ENCODE data around the gene IL36B.
"Not testable (repeated sequence)": the region's sequence is repeated elsewhere in the genome, so short reads cannot be mapped to it uniquely, and the experiment has no call there.

IL36B gene

DNA sequence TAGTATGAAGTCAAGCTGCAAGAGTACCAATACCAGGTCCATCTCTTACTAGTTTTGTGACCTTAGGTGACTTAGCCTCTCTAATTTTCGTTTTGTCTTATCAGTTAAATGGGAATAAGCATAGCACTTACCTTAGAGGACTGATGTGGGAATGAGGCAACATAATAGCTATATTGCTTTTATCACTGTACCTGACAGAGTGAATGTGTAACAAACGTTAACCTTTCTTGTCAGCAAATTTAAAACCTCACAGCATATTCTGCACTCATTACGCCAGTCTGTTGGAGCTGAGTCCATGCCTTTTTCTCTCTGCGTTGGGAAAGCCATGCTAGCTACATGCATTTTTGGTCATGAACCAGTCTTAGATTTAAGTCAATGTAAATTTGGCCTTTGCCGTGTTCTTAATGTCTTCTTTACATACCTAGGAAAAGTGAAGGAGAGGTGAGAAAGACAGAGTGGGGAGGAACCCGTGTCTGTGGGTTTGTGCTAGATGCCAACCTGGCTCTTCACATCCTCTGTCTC, at the start of gene IL36B:
Gene IL36B (minus strand): TSS at position 472 of the 522 bp plus-strand sequence.
- no peak for TF ChIP-seq JUND (IDR thresholded peaks at IDR 0.05; ENCODE audit: low read depth)
- in situ Hi-C loops (cut with HindIII; ENCODE audit: low pct_unique_long_range_greater_than_20kb, low sequenced_read_pairs) = no loop called here
- DNase-seq (ENCODE audit: low read depth in 1 of 2, low spot score in 1 of 2) = no peak

GRCh38 chr2:113102133-113102532, 49.5 kb upstream of the IL36B start:
- in situ Hi-C loops (cut with HindIII; ENCODE audit: low pct_unique_long_range_greater_than_20kb, low sequenced_read_pairs) = no loop called here
- no peak for TF ChIP-seq JUND (IDR thresholded peaks at IDR 0.05; ENCODE audit: low read depth)
- no peak for DNase-seq (ENCODE audit: low read depth in 1 of 2, low spot score in 1 of 2)

DNA sequence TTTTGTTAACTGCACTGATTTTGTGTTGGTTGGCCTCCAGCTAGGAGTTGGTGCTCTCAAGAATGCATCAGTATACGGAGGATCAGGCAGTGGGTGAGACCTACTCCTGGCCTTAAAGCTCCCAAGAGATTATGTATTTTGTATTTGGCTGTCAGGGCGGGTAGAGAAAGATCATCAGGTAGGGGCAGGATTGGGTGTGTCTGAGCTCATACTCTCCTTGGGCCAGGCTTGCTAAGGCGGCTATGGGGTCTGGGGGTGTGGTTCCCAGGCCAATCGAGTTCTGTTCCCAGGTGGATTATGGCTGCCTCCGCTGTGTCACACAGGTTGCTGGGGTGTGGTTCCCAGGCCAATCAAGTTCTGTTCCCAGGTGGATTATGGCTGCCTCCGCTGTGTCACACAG, 45.9 kb upstream of the IL36B start:
- in situ Hi-C loops (cut with HindIII; ENCODE audit: low pct_unique_long_range_greater_than_20kb, low sequenced_read_pairs) = no loop called here
- TF ChIP-seq JUND (IDR thresholded peaks at IDR 0.05; ENCODE audit: low read depth) = no peak
- DNase-seq (ENCODE audit: low read depth in 1 of 2, low spot score in 1 of 2) = no peak

GRCh38 chr2:113098041-113098440, 45.4 kb upstream of the IL36B start:
- TF ChIP-seq JUND (IDR thresholded peaks at IDR 0.05; ENCODE audit: low read depth) = no peak
- in situ Hi-C loops (cut with HindIII; ENCODE audit: low pct_unique_long_range_greater_than_20kb, low sequenced_read_pairs) = no loop called here
- DNase-seq (ENCODE audit: low read depth in 1 of 2, low spot score in 1 of 2) = no peak

DNA sequence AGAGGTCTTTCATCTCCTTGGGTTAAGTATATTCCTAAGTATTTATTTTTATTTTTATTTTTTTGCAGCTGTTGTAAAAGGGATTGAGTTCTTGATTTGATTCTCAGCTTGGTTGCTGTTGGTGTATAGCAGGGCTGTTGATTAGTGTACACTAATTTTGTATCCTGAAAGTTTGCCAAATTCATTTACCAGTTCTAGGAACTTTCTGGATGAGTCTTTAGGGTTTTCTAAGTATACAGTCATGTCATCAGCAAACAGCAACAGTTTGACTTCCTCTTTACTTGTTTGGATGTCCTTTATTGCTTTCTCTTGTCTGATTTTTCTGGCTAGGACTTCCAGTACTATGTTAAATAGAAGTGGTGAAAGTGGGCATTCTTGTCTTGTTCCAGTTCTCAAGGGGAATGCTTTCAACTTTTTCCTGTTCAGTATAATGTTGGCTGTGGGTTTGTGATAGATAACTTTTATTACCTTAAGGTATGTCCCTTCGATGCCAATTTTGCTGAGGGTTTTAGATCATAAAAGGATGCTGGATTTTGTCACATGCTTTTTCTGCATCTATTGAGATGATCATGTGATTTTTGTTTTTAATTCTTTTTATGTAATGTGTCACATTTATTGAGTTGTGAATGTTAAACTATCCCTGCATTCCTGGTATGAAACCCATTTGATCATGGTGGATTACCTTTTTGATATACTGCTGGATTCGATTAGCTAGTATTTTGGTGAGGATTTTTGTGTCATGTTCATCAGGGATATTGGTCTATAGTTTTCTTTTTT, 44.4 kb upstream of the IL36B start:
- in situ Hi-C loops (cut with HindIII; ENCODE audit: low pct_unique_long_range_greater_than_20kb, low sequenced_read_pairs); DNase-seq (ENCODE audit: low read depth in 1 of 2, low spot score in 1 of 2): not testable (repeated sequence)

GRCh38 chr2:113096306-113096705, 43.6 kb upstream of the IL36B start:
- DNase-seq (ENCODE audit: low read depth in 1 of 2, low spot score in 1 of 2); in situ Hi-C loops (cut with HindIII; ENCODE audit: low pct_unique_long_range_greater_than_20kb, low sequenced_read_pairs): not testable (repeated sequence)

GRCh38 chr2:113093613-113093977, 40.9 kb upstream of the IL36B start:
- in situ Hi-C loops (cut with HindIII; ENCODE audit: low pct_unique_long_range_greater_than_20kb, low sequenced_read_pairs) = no loop called here
- no peak for TF ChIP-seq JUND (IDR thresholded peaks at IDR 0.05; ENCODE audit: low read depth)
- DNase-seq (ENCODE audit: low read depth in 1 of 2, low spot score in 1 of 2) = no peak

DNA sequence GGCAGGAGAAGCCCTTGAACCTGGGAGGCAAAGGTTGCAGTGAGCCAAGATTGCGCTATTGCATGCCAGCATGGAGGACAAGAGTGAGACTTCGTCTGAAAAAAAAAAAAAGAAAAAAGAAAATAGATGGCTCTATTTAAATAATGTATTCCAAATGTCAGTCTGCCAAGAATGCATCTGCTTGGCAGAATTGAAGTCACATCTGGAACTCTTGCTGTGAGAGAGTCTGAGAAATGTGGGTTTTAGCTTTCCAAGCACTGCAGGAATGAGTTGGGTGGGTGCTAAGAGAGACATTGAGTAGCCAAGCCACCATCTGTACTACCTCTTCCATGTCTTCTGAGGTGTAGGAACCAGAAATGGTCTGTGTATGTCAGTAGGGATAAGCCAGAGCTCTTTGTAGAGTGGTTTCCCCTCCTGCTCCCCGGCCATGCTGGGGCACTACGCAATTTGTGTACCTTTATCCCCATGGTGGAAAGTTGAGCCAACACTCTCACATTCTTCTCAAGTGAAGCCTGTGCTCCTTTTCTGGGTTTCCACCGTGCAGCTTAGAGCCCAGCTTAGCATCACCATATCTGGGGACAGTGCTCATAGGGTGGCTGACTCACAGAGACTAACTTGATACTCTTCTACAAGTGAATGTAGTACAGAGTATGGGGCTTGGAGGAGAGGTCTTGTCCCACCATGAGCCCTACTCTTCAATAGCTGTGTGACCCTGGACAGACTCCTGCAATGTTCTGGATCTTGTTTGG, 40.4 kb upstream of the IL36B start:
- DNase-seq (ENCODE audit: low read depth in 1 of 2, low spot score in 1 of 2) = no peak
- TF ChIP-seq JUND (IDR thresholded peaks at IDR 0.05; ENCODE audit: low read depth) = no peak
- in situ Hi-C loops (cut with HindIII; ENCODE audit: low pct_unique_long_range_greater_than_20kb, low sequenced_read_pairs) = no loop called here

DNA sequence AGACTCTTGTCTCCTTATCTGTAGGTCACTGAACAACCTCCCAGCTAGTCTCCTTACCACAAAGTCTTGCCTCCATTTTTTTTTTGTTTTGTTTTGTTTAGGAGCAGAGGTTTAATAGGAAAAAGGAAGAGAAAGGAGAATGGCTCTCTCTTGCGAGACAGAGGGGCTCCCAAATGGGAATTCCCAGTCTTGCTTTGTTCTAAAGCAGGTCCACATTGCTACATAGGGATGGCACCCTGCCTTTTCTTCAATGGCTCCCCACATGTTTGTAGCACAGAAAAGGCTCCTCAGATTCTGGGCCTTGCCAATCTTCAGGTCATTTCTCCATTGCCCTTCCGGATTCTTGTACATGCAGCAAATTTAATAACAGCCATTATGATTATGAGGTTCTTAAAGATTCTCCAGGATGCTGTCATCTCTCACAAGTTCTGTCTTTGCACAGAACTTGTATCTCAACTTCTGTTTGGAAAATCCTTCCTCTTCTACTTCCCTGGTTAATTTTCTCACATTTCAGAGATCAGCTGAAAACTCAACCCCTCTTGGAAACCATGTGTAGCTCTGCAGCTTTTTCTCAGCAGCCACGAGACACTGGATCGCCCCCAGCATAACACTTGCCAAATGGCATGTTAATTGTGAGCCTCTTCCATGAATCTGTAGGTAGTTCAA, 38.7 kb upstream of the IL36B start:
- no peak for TF ChIP-seq JUND (IDR thresholded peaks at IDR 0.05; ENCODE audit: low read depth)
- in situ Hi-C loops (cut with HindIII; ENCODE audit: low pct_unique_long_range_greater_than_20kb, low sequenced_read_pairs) = no loop called here
- DNase-seq (ENCODE audit: low read depth in 1 of 2, low spot score in 1 of 2) = no peak

DNA sequence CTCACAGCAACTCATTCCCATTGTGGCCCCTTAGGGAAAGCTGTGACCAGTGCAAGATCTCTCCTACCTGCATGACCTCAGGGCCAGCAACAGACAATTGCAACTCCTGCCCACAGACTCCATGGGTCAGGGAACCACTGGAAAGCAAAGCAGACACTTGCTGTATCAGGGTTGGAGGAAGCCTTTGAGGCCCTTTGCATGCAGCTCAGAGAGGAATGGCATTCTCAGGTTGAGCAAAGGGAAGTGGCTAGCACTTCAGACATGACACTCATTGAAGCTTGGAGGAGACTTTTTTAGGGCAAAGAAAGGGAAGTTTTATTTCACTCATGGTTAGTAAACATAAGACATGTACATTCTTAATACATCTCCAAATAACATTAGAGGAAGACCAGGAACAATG, 37.2 kb upstream of the IL36B start:
- DNase-seq (ENCODE audit: low read depth in 1 of 2, low spot score in 1 of 2) = no peak
- no peak for TF ChIP-seq JUND (IDR thresholded peaks at IDR 0.05; ENCODE audit: low read depth)
- in situ Hi-C loops (cut with HindIII; ENCODE audit: low pct_unique_long_range_greater_than_20kb, low sequenced_read_pairs) = no loop called here

GRCh38 chr2:113088213-113088992, 35.7 kb upstream of the IL36B start:
- in situ Hi-C loops (cut with HindIII; ENCODE audit: low pct_unique_long_range_greater_than_20kb, low sequenced_read_pairs) = no loop called here
- TF ChIP-seq JUND (IDR thresholded peaks at IDR 0.05; ENCODE audit: low read depth) = no peak
- DNase-seq (ENCODE audit: low read depth in 1 of 2, low spot score in 1 of 2) = no peak

- in situ Hi-C loops (cut with HindIII; ENCODE audit: low pct_unique_long_range_greater_than_20kb, low sequenced_read_pairs) = no loop called here
- TF ChIP-seq JUND (IDR thresholded peaks at IDR 0.05; ENCODE audit: low read depth) = no peak
- no peak for DNase-seq (ENCODE audit: low read depth in 1 of 2, low spot score in 1 of 2)
These were observed 32.9 kb upstream of the IL36B start for GRCh38 chr2:113085542-113085941.

All from T47D (cell line).